Measurements from ENCODE around the gene MAP10. TPM values are rescaled to one million over a fixed set of nuclear protein-coding genes. Genes with fewer than 3 reads are reported as not detected.
"Not testable (repeated sequence)": the region's sequence is repeated elsewhere in the genome, so short reads cannot be mapped to it uniquely, and the experiment has no call there.

MAP10 gene
- polyA plus RNA-seq, 1 donor (not counting 4 experiments of a cell fraction or from before 2014, with no cell fraction given) = 0.71 TPM

- no peaks in the 10 kb centered on the region for H3K36me3 ChIP-seq (ENCODE audit: control insufficient read depth in 2 of 2, extremely low read depth in 1 of 2, insufficient read depth in 2 of 2, low read length in 2 of 2)
- no peaks in the 10 kb centered on the region for H3K9me3 ChIP-seq (ENCODE audit: control insufficient read depth, low read depth, low read length)
- H3K9me1 ChIP-seq (ENCODE audit: control insufficient read depth, extremely low read depth, insufficient read depth, low read length) = no peaks in the 10 kb centered on the region
- no peaks in the 10 kb centered on the region for H3K79me2 ChIP-seq (ENCODE audit: control insufficient read depth, insufficient read depth, low read length)
- DNase-seq (ENCODE audit: low read depth, low spot score) = no peak
- TF ChIP-seq EZH2 (IDR thresholded peaks at IDR 0.05; ENCODE audit: low read length) (no peak), CTCF (optimal IDR thresholded peaks at IDR 0.05 in 1 of 3, IDR thresholded peaks at IDR 0.05 in 1 of 3, conservative IDR thresholded peaks at IDR 0.05 in 1 of 3; ENCODE audit: extremely low read depth in 1 of 3, insufficient read depth in 2 of 3, low read length in 3 of 3) (no peak)
- no peak for FAIRE-seq
- no peaks in the 10 kb centered on the region for H3K27me3 ChIP-seq (ENCODE audit: control insufficient read depth, extremely low read depth, insufficient read depth, low read length)
- no peak overlapping the region for H3K4me2 ChIP-seq (ENCODE audit: control insufficient read depth, extremely low read depth, insufficient read depth, low read depth, low read length)
- H2AFZ ChIP-seq (ENCODE audit: control insufficient read depth, low read length) = no peak overlapping the region
- no peak overlapping the region for H3K27ac ChIP-seq (ENCODE audit: control insufficient read depth, insufficient read depth, low read length)
- H3K4me3 ChIP-seq (ENCODE audit: control insufficient read depth in 2 of 3, extremely low read depth in 1 of 3, insufficient read depth in 2 of 3, low read depth in 1 of 3, low read length in 3 of 3) = no peak overlapping the region
- dilution Hi-C loops (cut with MboI; ENCODE audit: extremely low pct_ligation_motif_present, low sequenced_read_pairs) = no loop called here
- no peak overlapping the region for H3K9ac ChIP-seq (ENCODE audit: control insufficient read depth, extremely low read depth, insufficient read depth, low read length)
- no peaks in the 10 kb centered on the region for H3K4me1 ChIP-seq (ENCODE audit: control insufficient read depth, extremely low read depth, insufficient read depth, low read length)
- H4K20me1 ChIP-seq (ENCODE audit: control insufficient read depth, extremely low read depth, insufficient read depth, low read length) = no peaks in the 10 kb centered on the region
These were observed 24.9 kb upstream of the MAP10 start for GRCh38 chr1:232780354-232780753.

- no peaks in the 10 kb centered on the region for H3K27me3 ChIP-seq (ENCODE audit: control insufficient read depth, extremely low read depth, insufficient read depth, low read length)
- no peaks in the 10 kb centered on the region for H3K9me1 ChIP-seq (ENCODE audit: control insufficient read depth, extremely low read depth, insufficient read depth, low read length)
- no peak overlapping the region for H3K27ac ChIP-seq (ENCODE audit: control insufficient read depth, insufficient read depth, low read length)
- no peak overlapping the region for H2AFZ ChIP-seq (ENCODE audit: control insufficient read depth, low read length)
- no peaks in the 10 kb centered on the region for H3K79me2 ChIP-seq (ENCODE audit: control insufficient read depth, insufficient read depth, low read length)
- H3K4me3 ChIP-seq (ENCODE audit: control insufficient read depth in 2 of 3, extremely low read depth in 1 of 3, insufficient read depth in 2 of 3, low read depth in 1 of 3, low read length in 3 of 3) = no peak overlapping the region
- no peak for DNase-seq (ENCODE audit: low read depth, low spot score)
- no peaks in the 10 kb centered on the region for H3K36me3 ChIP-seq (ENCODE audit: control insufficient read depth in 2 of 2, extremely low read depth in 1 of 2, insufficient read depth in 2 of 2, low read length in 2 of 2)
- H3K9ac ChIP-seq (ENCODE audit: control insufficient read depth, extremely low read depth, insufficient read depth, low read length) = no peak overlapping the region
- dilution Hi-C loops (cut with MboI; ENCODE audit: extremely low pct_ligation_motif_present, low sequenced_read_pairs) = no loop called here
- no peaks in the 10 kb centered on the region for H4K20me1 ChIP-seq (ENCODE audit: control insufficient read depth, extremely low read depth, insufficient read depth, low read length)
- no peaks in the 10 kb centered on the region for H3K4me1 ChIP-seq (ENCODE audit: control insufficient read depth, extremely low read depth, insufficient read depth, low read length)
- H3K9me3 ChIP-seq (ENCODE audit: control insufficient read depth, low read depth, low read length) = no peaks in the 10 kb centered on the region
- no peak for FAIRE-seq
- H3K4me2 ChIP-seq (ENCODE audit: control insufficient read depth, extremely low read depth, insufficient read depth, low read depth, low read length) = no peak overlapping the region
- TF ChIP-seq EZH2 (IDR thresholded peaks at IDR 0.05; ENCODE audit: low read length) (no peak), CTCF (optimal IDR thresholded peaks at IDR 0.05 in 1 of 3, IDR thresholded peaks at IDR 0.05 in 1 of 3, conservative IDR thresholded peaks at IDR 0.05 in 1 of 3; ENCODE audit: extremely low read depth in 1 of 3, insufficient read depth in 2 of 3, low read length in 3 of 3) (no peak)
These were observed 20.4 kb upstream of the MAP10 start for GRCh38 chr1:232784794-232785193.

GRCh38 chr1:232785630-232786029 is 19.6 kb upstream of the MAP10 start:
- H3K9me1 ChIP-seq (ENCODE audit: control insufficient read depth, extremely low read depth, insufficient read depth, low read length); H3K4me2 ChIP-seq (ENCODE audit: control insufficient read depth, extremely low read depth, insufficient read depth, low read depth, low read length); H3K79me2 ChIP-seq (ENCODE audit: control insufficient read depth, insufficient read depth, low read length); H3K9ac ChIP-seq (ENCODE audit: control insufficient read depth, extremely low read depth, insufficient read depth, low read length); H3K4me1 ChIP-seq (ENCODE audit: control insufficient read depth, extremely low read depth, insufficient read depth, low read length); dilution Hi-C loops (cut with MboI; ENCODE audit: extremely low pct_ligation_motif_present, low sequenced_read_pairs); H3K9me3 ChIP-seq (ENCODE audit: control insufficient read depth, low read depth, low read length); H2AFZ ChIP-seq (ENCODE audit: control insufficient read depth, low read length); FAIRE-seq; DNase-seq (ENCODE audit: low read depth, low spot score); H3K4me3 ChIP-seq (ENCODE audit: control insufficient read depth in 2 of 3, extremely low read depth in 1 of 3, insufficient read depth in 2 of 3, low read depth in 1 of 3, low read length in 3 of 3); H4K20me1 ChIP-seq (ENCODE audit: control insufficient read depth, extremely low read depth, insufficient read depth, low read length); H3K36me3 ChIP-seq (ENCODE audit: control insufficient read depth in 2 of 2, extremely low read depth in 1 of 2, insufficient read depth in 2 of 2, low read length in 2 of 2); H3K27ac ChIP-seq (ENCODE audit: control insufficient read depth, insufficient read depth, low read length); H3K27me3 ChIP-seq (ENCODE audit: control insufficient read depth, extremely low read depth, insufficient read depth, low read length): not testable (repeated sequence)

Data from keratinocyte (primary cell).